Activated naive CD4-positive, alpha-beta T cell treated with anti-CD3 and anti-CD28 coated beads for 36 hours (primary cell): ENCODE measurements around the gene TMUB1. TPM values are rescaled to one million over a fixed set of nuclear protein-coding genes. Genes with fewer than 3 reads are reported as not detected.

ENCODE experiments used
- CTCF ChIA-PET: fragments of 350-600 bp; sonication (Branson Sonifier 250); formaldehyde crosslinking; loops from one replicate; lab custom pipeline; 2021; ENCODE audit warnings: antibody characterized with exemption; lab: Charles Lee
- DNase-seq: peaks from one replicate; pipeline ENCODE4 v3.0.0-alpha.2; 2020
- H3K27ac Mint-ChIP-seq: one replicate; pipeline ENCODE4 v1.8.0; 2021; ENCODE audit warnings: mild to moderate bottlenecking, mixed read lengths
- H3K27me3 Mint-ChIP-seq: one replicate; pipeline ENCODE4 v1.8.0; 2021; ENCODE audit warnings: low read depth, mixed read lengths
- H3K36me3 Mint-ChIP-seq: one replicate; pipeline ENCODE4 v1.8.0; 2021; ENCODE audit warnings: low read depth, mixed read lengths
- H3K4me1 Mint-ChIP-seq: one replicate; pipeline ENCODE4 v1.8.0; 2021; ENCODE audit warnings: low read depth, mixed read lengths
- H3K4me3 Mint-ChIP-seq: one replicate; pipeline ENCODE4 v1.8.0; 2021; ENCODE audit warnings: mild to moderate bottlenecking, moderate library complexity, mixed read lengths
- H3K9me3 Mint-ChIP-seq: one replicate; pipeline ENCODE4 v1.8.0; 2021; ENCODE audit warnings: mixed read lengths
- intact Hi-C: fragments of 100-400 bp; cut with micrococcal nuclease; formaldehyde crosslinking; loops from one replicate; pipeline ENCODE4 v1.15.1; 2023
- total RNA-seq, 2 experiments: library from RNA; stranded (reverse); gene quantifications; one replicate each; pipeline ENCODE4 v1.2.3, GENCODE V29; 2021

Gene TMUB1
- total RNA-seq, 2 experiments from 2014 or later, result 30.2 to 35.0 TPM

DNA sequence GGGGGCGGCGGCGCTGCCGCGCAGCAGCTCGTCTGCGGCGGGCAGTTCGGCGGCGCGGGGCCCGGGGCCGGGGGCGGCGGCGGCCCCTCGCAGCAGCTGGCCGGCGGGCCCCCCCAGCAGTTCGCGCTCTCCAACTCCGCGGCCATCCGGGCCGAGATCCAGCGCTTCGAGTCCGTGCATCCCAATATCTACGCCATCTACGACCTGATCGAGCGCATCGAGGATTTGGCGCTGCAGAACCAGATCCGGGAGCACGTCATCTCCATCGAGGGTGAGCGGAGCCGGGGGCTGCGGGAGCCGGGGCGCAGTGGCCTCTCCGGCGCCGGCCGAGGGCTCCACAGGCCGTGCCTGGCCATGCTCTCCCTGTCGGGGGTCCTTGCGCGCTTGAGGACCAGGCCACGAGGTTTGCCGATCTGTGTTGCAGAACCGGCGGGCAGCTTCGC, 3.5 kb upstream of the TMUB1 start:
- intact Hi-C loops, result loop anchor here (2.0 to 10.0 kb wide), 3 partner anchors 24 to 1212 kb away; partner anchors contain the start of genes ATP6V0E2 and ZNF775
- H3K4me3 Mint-ChIP-seq, result peak overlapping the region; percentile 84
- H3K36me3 Mint-ChIP-seq, result peaks cover 4% of the 10 kb centered on the region
- peaks cover 9% of the 10 kb centered on the region for H3K27me3 Mint-ChIP-seq
- DNase-seq, result peak; percentile 50
- no peak overlapping the region for H3K27ac Mint-ChIP-seq
- CTCF ChIA-PET, result interaction anchor here (1.0 to 4.8 kb wide), 2 partner anchors 14 to 24 kb away, joined by 3 to 49 read pairs; no protein-coding TSS in a partner anchor
- no peaks in the 10 kb centered on the region for H3K9me3 Mint-ChIP-seq
- H3K4me1 Mint-ChIP-seq, result peaks cover 30% of the 10 kb centered on the region

DNA sequence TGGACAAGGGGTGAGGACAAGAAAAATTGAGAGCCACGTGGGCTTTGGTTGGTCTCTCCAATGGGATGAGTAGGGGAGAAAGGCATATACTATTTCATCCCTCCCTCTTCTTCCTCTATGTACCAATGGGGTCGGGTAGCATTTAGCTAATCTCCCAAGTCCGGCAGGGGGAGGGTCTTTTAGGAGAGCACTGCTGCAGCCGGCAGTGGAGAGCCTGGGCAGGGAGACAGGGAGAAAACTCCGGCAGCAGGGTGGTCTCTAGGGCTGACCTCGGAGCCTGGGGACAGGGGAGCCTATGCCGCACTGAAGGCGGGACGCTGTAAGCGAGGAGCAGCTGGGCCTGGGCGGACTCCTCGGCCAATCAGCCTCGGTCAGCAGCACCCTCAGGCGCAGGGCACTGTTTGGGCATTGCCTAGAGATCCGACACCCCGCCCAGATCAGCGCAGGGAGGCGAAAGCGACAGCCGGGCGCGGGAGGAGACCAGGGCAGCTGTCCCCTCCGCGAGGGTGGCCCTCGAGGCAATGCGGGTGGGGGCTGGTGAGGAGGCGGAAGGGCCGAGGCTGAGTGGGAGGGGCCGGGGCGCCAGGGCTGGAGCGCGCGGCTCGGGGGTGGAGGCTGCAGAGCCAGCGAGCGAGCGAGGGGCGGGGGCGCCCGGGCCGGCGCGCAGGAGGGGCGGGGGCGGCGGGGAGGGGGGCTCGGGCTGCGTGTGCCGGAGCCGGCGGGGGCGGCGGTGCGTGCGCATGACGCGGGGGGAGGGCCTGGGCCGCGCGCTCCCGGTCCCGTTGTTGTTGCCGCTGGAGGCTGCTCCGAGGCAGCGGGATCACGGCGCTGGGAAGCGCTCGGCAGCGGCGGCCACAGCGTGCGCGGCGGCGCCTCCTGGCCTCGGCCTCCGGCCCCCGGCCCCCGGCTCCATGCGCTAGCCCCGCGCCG, 2.7 kb upstream of the TMUB1 start, which contains the start of gene AGAP3:
Gene AGAP3 (plus strand): TSS at position 785 of the 930 bp plus-strand sequence. CDS start 267 bp downstream, outside the sequence.
- H3K4me3 Mint-ChIP-seq, result peak within 1 kb of the TSS; percentile 84
- H3K4me1 Mint-ChIP-seq, result peaks cover 32% of the 10 kb centered on the region
- H3K27ac Mint-ChIP-seq, result peak within 1 kb of the TSS; percentile 18
- DNase-seq, result peak; percentile 36
- peaks cover 9% of the 10 kb centered on the region for H3K27me3 Mint-ChIP-seq
- H3K9me3 Mint-ChIP-seq, result no peaks in the 10 kb centered on the region
- CTCF ChIA-PET, result interaction anchor here (0.5 to 1.1 kb wide), 3 partner anchors 34 to 77 kb away, joined by 3 read pairs; no protein-coding TSS in a partner anchor
- H3K36me3 Mint-ChIP-seq, result peaks cover 4% of the 10 kb centered on the region
- intact Hi-C loops, result loop anchor here (2.0 to 10.0 kb wide), 3 partner anchors 25 to 1211 kb away; partner anchors contain the start of genes ATP6V0E2 and ZNF775

DNA sequence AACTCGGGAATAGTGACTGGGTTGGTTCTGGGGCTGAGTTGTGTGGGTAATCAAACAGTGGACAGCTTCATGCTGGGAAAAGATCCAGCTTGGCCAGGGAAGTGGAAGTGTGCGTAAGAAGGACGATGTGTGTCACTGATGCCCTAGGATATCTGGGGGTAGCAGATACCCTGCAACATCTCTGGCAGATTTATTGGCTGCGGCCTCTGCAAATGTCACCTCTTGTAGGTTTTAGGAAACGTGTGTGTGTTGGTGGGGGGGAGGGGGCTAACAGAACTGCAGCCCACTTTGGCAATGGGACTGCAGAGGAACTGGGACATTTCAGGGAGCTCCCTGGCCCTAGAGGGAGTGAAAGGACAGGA, 2.0 kb upstream of the TMUB1 start:
- H3K27ac Mint-ChIP-seq, result no peak overlapping the region
- intact Hi-C loops, result loop anchor here (10.0 kb wide), 2 partner anchors 711 to 1211 kb away; partner anchors contain the start of genes ATP6V0E2 and ZNF775
- H3K9me3 Mint-ChIP-seq, result no peaks in the 10 kb centered on the region
- peak overlapping the region; percentile 78 for H3K4me3 Mint-ChIP-seq
- peaks cover 4% of the 10 kb centered on the region for H3K36me3 Mint-ChIP-seq
- CTCF ChIA-PET, result interaction anchor here (0.5 to 1.2 kb wide), 8 partner anchors 10 to 250 kb away, joined by 3 to 4 read pairs (median 3); no protein-coding TSS in a partner anchor
- peaks cover 32% of the 10 kb centered on the region for H3K4me1 Mint-ChIP-seq
- peaks cover 9% of the 10 kb centered on the region for H3K27me3 Mint-ChIP-seq
- no peak for DNase-seq

DNA sequence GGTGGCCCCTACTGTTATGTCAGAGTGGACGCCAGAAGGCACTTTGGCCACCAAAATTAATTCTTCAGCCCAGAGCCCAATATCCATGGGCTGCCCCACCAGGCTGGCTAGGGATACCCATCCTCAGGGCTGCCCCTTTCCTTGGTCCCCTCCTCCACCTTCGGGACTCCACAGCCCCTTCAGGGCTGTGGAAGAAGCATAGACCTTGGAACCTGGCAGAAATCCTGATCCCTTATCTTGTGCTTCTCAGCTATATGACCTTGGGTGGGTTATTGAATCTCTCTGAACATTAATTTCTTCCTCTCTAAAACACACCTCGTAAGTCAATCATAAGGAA, 499 bp upstream of the TMUB1 start:
- H3K27ac Mint-ChIP-seq, result no peak overlapping the region
- peaks cover 40% of the 10 kb centered on the region for H3K4me1 Mint-ChIP-seq
- H3K9me3 Mint-ChIP-seq, result no peaks in the 10 kb centered on the region
- peak overlapping the region; percentile 67 for H3K4me3 Mint-ChIP-seq
- CTCF ChIA-PET, result interaction anchor here (0.6 to 2.3 kb wide), 3 partner anchors 27 to 82 kb away, joined by 3 to 6 read pairs (median 3); no protein-coding TSS in a partner anchor
- no peak for DNase-seq
- H3K36me3 Mint-ChIP-seq, result peaks cover 7% of the 10 kb centered on the region
- intact Hi-C loops, result loop anchor here (1.0 to 10.0 kb wide), 6 partner anchors 70 to 1209 kb away; partner anchors contain the start of genes ABCF2, ACTR3C, ATP6V0E2 and LRRC61
- H3K27me3 Mint-ChIP-seq, result peaks cover 7% of the 10 kb centered on the region

DNA sequence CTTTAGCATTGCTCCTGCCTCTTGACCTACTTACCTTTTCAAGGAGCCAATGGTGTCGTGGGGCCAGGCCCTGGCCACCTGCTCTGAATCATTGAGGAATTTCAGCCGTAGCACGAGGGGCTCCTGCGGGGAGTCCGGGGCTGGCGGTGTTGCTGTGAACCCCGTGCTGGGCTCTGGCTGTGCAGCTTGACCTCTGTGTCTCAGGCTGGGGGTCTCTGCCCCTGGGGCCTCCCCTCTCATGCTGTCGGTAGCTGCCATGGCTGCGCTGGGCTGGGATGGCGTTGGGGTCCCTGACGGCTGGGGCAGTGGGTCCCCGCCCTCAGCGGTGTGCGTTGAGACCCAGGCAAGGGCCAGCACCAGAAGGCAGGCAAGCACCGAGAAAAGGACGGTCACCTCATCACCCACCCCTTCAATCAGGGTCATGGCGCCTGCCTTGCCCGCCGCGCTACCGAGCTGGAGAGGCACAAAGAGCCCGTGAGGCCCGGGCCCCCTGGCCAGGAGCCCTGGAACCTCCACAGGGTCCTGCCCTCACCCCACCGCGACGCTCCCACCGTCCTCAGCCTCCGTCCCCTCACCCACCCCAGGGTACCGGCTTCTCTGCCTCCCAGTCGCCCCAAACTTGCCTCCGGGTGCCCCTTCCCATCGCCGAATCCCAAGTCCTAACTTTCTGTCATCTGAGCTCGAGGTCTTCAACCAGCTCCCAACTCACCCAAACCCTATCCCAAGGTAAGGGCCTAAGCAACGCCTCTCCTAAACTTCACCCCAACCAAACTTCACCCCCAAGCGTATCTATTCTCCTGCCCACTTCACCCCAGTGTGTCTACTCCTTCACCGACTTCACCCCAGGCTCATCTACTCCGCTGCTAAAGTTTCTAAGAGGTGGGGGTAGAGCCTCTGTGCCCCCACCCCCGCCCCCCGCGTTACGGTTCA, 887 bp downstream of the TMUB1 start:
- Mint-ChIP-seq H3K27me3 (peaks cover 7% of the 10 kb centered on the region), H3K27ac (peak overlapping the region; percentile 86), H3K9me3 (no peaks in the 10 kb centered on the region), H3K36me3 (peaks cover 7% of the 10 kb centered on the region), H3K4me3 (peak overlapping the region; percentile 86), H3K4me1 (peaks cover 39% of the 10 kb centered on the region)
- DNase-seq, result no peak
- intact Hi-C loops, result loop anchor here (1.0 to 10.0 kb wide), 6 partner anchors 69 to 1208 kb away; partner anchors contain the start of genes ABCF2, ACTR3C, ATP6V0E2 and LRRC61
- CTCF ChIA-PET, result interaction anchor here (0.6 to 2.3 kb wide), 5 partner anchors 10 to 366 kb away, joined by 3 to 6 read pairs (median 3); no protein-coding TSS in a partner anchor

DNA sequence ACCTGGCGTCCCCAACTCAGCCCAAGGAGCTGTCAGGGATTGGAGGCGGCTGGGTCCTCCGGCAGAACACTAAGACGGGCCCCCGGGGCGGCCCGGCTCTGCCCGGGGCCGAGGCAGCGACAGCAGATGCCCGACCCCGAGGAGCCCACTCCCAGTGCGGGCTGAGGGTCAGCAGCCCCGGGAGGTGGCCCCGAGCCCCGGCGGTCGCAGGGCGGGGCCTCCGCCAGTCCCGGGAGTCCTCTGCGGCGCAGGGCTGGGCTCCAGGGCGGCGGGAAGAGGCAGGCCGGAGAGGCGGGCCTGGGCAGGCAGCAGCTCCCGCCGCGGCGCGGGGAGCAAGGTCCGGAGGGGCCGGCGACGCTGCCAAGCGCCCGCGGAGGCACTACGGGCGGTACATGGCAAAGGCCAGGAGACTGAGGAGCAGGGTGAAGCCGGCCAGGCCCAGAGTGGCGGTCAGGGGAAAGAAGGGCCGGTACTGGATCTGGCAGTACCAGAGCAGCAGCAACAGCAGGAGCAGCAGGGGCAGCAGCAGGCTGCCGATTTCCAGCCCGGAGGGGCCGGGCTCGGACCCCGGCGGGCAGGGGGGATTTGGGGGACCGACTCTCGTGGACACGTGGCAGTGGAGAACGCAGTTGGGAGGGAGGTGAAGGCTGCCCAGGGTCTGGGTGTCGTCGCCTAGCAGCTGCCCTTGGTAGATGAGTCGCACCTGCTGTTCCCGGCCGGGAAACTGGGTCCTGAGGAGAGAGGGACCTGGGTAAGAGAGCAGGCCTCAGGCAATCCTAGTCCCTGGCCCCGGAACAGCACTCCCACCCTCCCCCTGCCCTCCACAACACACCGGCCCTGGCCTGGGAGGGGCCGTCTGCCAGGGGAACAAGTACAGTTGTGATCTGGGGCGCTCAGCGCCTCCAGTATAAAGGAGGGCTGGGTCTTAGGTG, 1.9 kb downstream of the TMUB1 start:
- peak overlapping the region; percentile 73 for H3K27ac Mint-ChIP-seq

DNA sequence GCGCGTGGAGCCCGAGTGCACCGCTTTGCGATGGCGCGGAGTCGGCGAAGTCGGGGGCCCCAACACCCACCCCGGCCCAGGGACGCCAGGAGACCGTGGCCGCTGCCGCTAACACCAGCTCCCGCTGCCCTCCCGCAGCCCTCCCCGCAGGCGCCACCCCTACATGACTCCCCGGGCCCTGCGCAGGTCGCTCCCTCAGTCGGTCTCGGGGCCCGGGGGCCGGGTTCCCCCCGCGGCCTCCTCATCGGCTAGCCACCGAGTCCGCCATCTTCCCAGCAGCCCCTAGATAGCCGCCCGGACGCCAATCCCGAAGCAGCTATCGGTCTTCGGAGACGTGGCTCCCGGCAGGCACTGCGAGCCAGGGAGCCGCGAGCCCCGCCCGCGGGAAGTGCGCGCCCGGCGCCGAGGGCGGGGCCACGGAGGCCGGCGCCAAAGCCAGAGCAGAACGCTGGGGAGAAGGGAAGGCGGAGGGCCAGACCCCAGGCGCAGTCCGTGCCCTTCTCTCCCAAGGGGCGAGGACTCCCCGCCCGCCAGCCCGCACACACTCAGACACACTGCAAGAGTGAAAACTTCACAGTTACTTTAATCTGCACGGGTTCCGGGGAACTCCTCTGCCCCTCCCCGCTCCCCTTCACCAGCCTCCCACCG, 2.6 kb downstream of the TMUB1 start, which contains the start of gene FASTK:
Gene FASTK (minus strand): TSS at position 288 of the 648 bp plus-strand sequence. CDS start 43 bp downstream, at position 245.
- intact Hi-C loops, result loop anchor here (1.0 to 10.0 kb wide), 7 partner anchors 22 to 1206 kb away; partner anchors contain the start of genes ABCB8, ACTR3C, ATP6V0E2 and LRRC61
- Mint-ChIP-seq H3K27me3 (peaks cover 7% of the 10 kb centered on the region), H3K4me3 (peak within 1 kb of the TSS; percentile 86), H3K9me3 (no peaks in the 10 kb centered on the region), H3K36me3 (peaks cover 7% of the 10 kb centered on the region), H3K27ac (peak within 1 kb of the TSS; percentile 73), H3K4me1 (peaks cover 36% of the 10 kb centered on the region)
- CTCF ChIA-PET, result interaction anchor here (0.6 to 1.2 kb wide), 3 partner anchors 32 to 568 kb away, joined by 3 to 6 read pairs (median 4); no protein-coding TSS in a partner anchor
- peak; percentile 93 for DNase-seq

More for the DNA sequence above, 1.9 kb downstream of the TMUB1 start:
- Mint-ChIP-seq H3K9me3 (no peaks in the 10 kb centered on the region), H3K27me3 (peaks cover 7% of the 10 kb centered on the region), H3K4me3 (peak overlapping the region; percentile 86), H3K36me3 (peaks cover 7% of the 10 kb centered on the region), H3K4me1 (peaks cover 39% of the 10 kb centered on the region)
- CTCF ChIA-PET, result interaction anchor here (0.6 to 1.2 kb wide), 3 partner anchors 31 to 569 kb away, joined by 3 to 6 read pairs (median 4); no protein-coding TSS in a partner anchor
- DNase-seq, result no peak
- intact Hi-C loops, result loop anchor here (2.0 to 10.0 kb wide), 5 partner anchors 63 to 1207 kb away; partner anchors contain the start of genes ACTR3C, ATP6V0E2, LRRC61 and ZNF775

DNA sequence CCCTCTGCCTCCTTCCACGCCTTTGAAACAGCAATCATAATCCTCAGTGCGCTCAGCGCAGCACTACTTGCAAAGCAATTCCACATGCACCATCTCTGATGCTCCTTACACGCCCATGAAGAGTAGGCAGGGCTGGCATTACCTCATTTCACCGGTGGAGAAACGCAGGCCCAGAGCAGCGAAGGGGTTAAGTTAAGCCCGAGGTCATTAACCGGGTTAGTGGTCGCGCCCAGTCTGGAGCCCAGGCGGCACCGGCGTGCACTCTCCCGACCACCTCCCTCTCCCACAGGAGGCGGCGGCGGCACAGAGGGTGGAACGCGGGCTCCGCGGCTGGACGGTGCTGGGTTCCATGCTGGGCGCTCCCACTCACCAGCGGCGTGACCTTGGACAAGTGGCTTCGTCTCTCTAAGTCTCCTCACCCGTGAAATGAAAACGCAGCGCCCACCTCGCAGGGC, 3.2 kb downstream of the TMUB1 start:
- Mint-ChIP-seq H3K4me1 (peaks cover 32% of the 10 kb centered on the region), H3K4me3 (peak overlapping the region; percentile 84), H3K36me3 (peaks cover 7% of the 10 kb centered on the region), H3K27ac (peak overlapping the region; percentile 68), H3K9me3 (no peaks in the 10 kb centered on the region), H3K27me3 (peaks cover 4% of the 10 kb centered on the region)
- CTCF ChIA-PET, result interaction anchor here (1.2 kb wide), 1 partner anchor 32 kb away, joined by 6 read pairs; no protein-coding TSS in a partner anchor
- intact Hi-C loops, result loop anchor here (1.0 to 10.0 kb wide), 7 partner anchors 22 to 1205 kb away; partner anchors contain the start of genes ABCB8, ACTR3C, ATP6V0E2 and LRRC61
- no peak for DNase-seq

DNA sequence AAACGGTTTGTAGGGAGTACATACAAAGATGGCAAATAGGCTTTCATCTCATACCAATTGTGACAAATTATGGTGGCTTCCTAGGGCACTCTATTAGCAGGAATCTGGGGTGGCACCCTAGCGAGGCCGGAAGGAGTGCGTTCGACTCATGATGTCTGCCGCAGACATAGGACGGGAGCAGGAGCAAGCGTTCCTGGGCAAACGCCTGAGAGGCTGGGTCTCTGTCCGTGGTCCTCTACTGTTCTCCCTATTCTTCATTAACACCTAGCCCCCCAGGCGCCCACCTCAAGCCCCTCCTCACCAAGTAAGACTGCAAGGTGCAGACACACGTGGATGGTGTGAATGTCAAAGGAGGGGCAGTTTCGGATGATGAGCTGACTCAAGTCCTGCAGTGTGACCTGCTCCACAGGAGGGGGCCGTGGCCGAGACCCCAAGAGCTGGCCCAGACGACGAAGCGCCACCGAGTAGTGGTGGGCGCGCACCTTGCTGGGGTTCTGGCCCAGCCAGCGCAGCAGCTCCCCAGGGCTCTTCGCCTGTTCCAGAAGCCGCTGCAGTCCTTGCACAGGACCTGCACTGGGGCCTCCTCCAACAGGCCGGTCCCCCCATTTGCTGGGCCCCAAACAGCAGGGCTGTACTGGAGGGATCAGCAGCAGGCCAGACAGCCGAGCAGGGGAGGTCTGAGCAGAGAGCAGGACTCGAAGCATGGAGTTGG, 3.9 kb downstream of the TMUB1 start:
- H3K4me3 Mint-ChIP-seq, result peak overlapping the region; percentile 84
- intact Hi-C loops, result no loop called here
- H3K36me3 Mint-ChIP-seq, result peaks cover 9% of the 10 kb centered on the region
- peak overlapping the region; percentile 36 for H3K27ac Mint-ChIP-seq
- CTCF ChIA-PET, result no interaction called here
- no peaks in the 10 kb centered on the region for H3K9me3 Mint-ChIP-seq
- H3K27me3 Mint-ChIP-seq, result no peaks in the 10 kb centered on the region
- H3K4me1 Mint-ChIP-seq, result peaks cover 30% of the 10 kb centered on the region
- no peak for DNase-seq
